A673 (cell line): Measurements from ENCODE around the gene FARP1.

Source experiments
- CTCF ChIP-seq: fragments of 300-800, 200-600 bp; sonication (generic); conservative IDR thresholded peaks from 2 replicates; pipeline ENCODE4 v1.5.1; 2017; ENCODE audit warnings: low read depth, mild to moderate bottlenecking, antibody characterized with exemption, low read length, moderate library complexity, mixed read lengths
- EZH2 ChIP-seq: fragments of 200-600 bp; sonication (generic); IDR thresholded peaks from 2 replicates; pipeline ENCODE4 v1.6.1; 2017; ENCODE audit warnings: borderline replicate concordance, low read depth, mild to moderate bottlenecking, mixed read lengths, antibody characterized with exemption, low read length; ENCODE audit not compliant: poor library complexity, severe bottlenecking

DNA sequence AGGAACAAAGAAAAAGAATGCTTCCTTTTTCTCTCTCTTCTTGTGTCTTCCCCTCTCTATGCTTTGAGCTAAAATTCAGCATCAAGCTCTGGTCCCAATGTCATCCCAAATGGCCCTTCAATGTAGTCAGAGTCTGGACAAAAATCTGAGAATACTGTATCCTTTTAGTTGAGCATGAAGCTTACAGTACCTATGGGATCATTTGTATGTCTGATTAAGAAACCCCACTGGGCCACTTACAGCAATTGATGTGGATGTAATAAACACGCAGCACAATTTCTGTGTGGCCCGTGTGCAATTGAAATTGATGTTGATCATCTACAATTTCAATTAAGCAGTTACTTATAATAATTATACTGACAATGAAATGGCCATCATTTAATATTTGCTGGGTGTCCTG is 223.1 kb downstream of the FARP1 start:
- no peak for TF ChIP-seq CTCF
- no peak for TF ChIP-seq EZH2
